HEK293T (cell line): Measurements from ENCODE around the gene MIA2.
"Not testable (repeated sequence)": the region's sequence is repeated elsewhere in the genome, so short reads cannot be mapped to it uniquely, and the experiment has no call there.

Source experiments
- ARNT ChIP-seq: fragments of 450-650 bp; IDR thresholded peaks from 2 replicates; pipeline ENCODE4 v1.6.1; 2017; ENCODE audit warnings: mild to moderate bottlenecking
- BHLHE40 ChIP-seq: fragments of 450-650 bp; IDR thresholded peaks from 2 replicates; pipeline ENCODE4 v1.6.1; 2016; ENCODE audit warnings: mild to moderate bottlenecking, moderate library complexity, borderline replicate concordance
- CTBP1 ChIP-seq: fragments of 450-650 bp; IDR thresholded peaks from 2 replicates; pipeline ENCODE4 v1.6.1; 2016; ENCODE audit warnings: borderline replicate concordance
- ELF4 ChIP-seq: fragments of 450-650 bp; IDR thresholded peaks from 2 replicates; pipeline ENCODE4 v1.6.1; 2017; ENCODE audit warnings: antibody characterized with exemption
- FOXA1 ChIP-seq: fragments of 450-650 bp; IDR thresholded peaks from 2 replicates; pipeline ENCODE4 v1.6.1; 2016; ENCODE audit warnings: mild to moderate bottlenecking
- FOXK2 ChIP-seq: fragments of 450-650 bp; IDR thresholded peaks from 2 replicates; pipeline ENCODE4 v1.6.1; 2016; ENCODE audit warnings: mild to moderate bottlenecking
- FOXM1 ChIP-seq: fragments of 450-650 bp; IDR thresholded peaks from 2 replicates; pipeline ENCODE4 v1.6.1; 2017; ENCODE audit warnings: mild to moderate bottlenecking, borderline replicate concordance
- HDGF ChIP-seq: fragments of 450-650 bp; IDR thresholded peaks from 2 replicates; pipeline ENCODE4 v1.6.1; 2017; ENCODE audit warnings: antibody characterized with exemption, borderline replicate concordance
- L3MBTL2 ChIP-seq: fragments of 450-650 bp; conservative IDR thresholded peaks from 2 replicates; pipeline ENCODE4 v1.6.1; 2016; ENCODE audit warnings: mild to moderate bottlenecking
- LEF1 ChIP-seq: fragments of 450-650 bp; IDR thresholded peaks from 2 replicates; pipeline ENCODE4 v1.6.1; 2017; ENCODE audit warnings: mild to moderate bottlenecking, borderline replicate concordance
- SP1 ChIP-seq: fragments of 450-650 bp; IDR thresholded peaks from 2 replicates; pipeline ENCODE4 v1.6.1; 2017
- SUZ12 ChIP-seq: fragments of 450-650 bp; IDR thresholded peaks from 2 replicates; pipeline ENCODE4 v1.6.1; 2016; ENCODE audit warnings: mild to moderate bottlenecking
- ZNF384 ChIP-seq: fragments of 450-650 bp; IDR thresholded peaks from 2 replicates; pipeline ENCODE4 v1.6.1; 2016
- TF ChIP-seq, protein P1 (sequence below): fragments of 450-650 bp; IDR thresholded peaks from 2 replicates; pipeline ENCODE4 v1.6.1; 2016

DNA sequence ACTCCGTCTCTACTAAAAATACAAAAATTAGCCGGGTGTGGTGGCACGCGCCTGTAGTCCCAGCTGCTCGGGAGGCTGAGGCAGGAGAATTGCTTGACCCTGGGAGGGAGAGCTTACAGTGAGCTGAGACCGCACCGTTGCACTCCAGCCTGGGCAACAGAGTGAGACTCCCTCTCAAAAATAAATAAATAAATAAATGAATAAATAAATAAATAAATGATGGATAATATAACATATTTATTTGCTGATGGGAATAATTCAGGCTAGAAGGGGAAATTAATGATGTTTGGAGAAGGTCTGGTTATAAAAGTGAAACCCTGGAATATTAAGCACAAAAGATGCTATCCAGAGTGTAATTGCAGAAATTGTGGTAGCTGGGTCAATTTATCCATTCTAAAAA lies 107.4 kb downstream of the MIA2 start:
- TF ChIP-seq LEF1, ZNF384, FOXK2, HDGF, BHLHE40, FOXM1, SP1, ARNT, L3MBTL2, FOXA1, SUZ12, ELF4, CTBP1: not testable (repeated sequence)
- TF ChIP-seq, protein P1, sequence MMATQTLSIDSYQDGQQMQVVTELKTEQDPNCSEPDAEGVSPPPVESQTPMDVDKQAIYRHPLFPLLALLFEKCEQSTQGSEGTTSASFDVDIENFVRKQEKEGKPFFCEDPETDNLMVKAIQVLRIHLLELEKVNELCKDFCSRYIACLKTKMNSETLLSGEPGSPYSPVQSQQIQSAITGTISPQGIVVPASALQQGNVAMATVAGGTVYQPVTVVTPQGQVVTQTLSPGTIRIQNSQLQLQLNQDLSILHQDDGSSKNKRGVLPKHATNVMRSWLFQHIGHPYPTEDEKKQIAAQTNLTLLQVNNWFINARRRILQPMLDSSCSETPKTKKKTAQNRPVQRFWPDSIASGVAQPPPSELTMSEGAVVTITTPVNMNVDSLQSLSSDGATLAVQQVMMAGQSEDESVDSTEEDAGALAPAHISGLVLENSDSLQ = not testable (repeated sequence)
